ENCODE results near the gene FZR1.

GRCh38 chr19:3465552-3465951 is 40.6 kb upstream of the FZR1 start:
- TF ChIP-seq CTCF (IDR thresholded peaks at IDR 0.05): peak in 1 of 3 donors; percentile 7
- TF ChIP-seq POLR2A (IDR thresholded peaks at IDR 0.05): no peak

Measured in ovary (tissue), 3 donors.